Measurements from ENCODE around the gene PCDH9.

Gene PCDH9

DNA sequence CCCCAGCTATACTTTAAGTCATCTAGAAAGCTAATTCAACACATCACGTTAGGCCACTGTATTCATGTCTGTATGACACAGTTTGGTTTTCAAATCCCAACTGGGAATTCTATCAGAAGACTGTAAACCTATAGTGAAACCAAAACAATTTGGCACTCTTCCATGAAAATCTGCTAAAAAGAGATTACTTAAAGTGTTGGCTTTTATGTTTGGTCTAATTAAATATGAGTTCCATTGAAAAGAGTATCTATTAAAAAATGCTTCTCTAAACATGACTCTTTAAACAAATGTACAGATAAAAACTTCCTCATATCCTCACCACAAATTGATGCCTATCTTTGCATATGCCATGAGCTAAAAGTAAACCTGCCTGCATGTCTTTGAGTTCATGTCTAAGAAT is 25.4 kb downstream of the PCDH9 start:
- no peak overlapping the region for H3K4me2 ChIP-seq (ENCODE audit: low read depth, low read length, poor library complexity, severe bottlenecking)
- no peak overlapping the region for H3K4me3 ChIP-seq (ENCODE audit: insufficient read depth, low read length, poor library complexity, severe bottlenecking)
- H3K9me3 ChIP-seq (ENCODE audit: insufficient read depth, low read length), result no peaks in the 10 kb centered on the region
- H3K79me2 ChIP-seq (ENCODE audit: insufficient read depth, low read length), result no peaks in the 10 kb centered on the region
- H3K27me3 ChIP-seq (ENCODE audit: low read length), result no peaks in the 10 kb centered on the region
- no peak overlapping the region for H2AFZ ChIP-seq (ENCODE audit: low read depth, low read length, severe bottlenecking)
- H3K36me3 ChIP-seq (ENCODE audit: low read length), result peaks cover 2% of the 10 kb centered on the region; the same call in 1 of the 2 replicates
- H3K27ac ChIP-seq (ENCODE audit: low read depth, low read length), result no peak overlapping the region
- H3K9ac ChIP-seq (ENCODE audit: low read length), result no peak overlapping the region
- H3K9me2 ChIP-seq (replicated peaks; ENCODE audit: insufficient read depth, low read length), result no peaks in the 10 kb centered on the region
- no peaks in the 10 kb centered on the region for H4K20me1 ChIP-seq (ENCODE audit: low read depth, low read length)
- no peaks in the 10 kb centered on the region for H3F3A ChIP-seq (ENCODE audit: insufficient read depth)
- TF ChIP-seq, protein P1, sequence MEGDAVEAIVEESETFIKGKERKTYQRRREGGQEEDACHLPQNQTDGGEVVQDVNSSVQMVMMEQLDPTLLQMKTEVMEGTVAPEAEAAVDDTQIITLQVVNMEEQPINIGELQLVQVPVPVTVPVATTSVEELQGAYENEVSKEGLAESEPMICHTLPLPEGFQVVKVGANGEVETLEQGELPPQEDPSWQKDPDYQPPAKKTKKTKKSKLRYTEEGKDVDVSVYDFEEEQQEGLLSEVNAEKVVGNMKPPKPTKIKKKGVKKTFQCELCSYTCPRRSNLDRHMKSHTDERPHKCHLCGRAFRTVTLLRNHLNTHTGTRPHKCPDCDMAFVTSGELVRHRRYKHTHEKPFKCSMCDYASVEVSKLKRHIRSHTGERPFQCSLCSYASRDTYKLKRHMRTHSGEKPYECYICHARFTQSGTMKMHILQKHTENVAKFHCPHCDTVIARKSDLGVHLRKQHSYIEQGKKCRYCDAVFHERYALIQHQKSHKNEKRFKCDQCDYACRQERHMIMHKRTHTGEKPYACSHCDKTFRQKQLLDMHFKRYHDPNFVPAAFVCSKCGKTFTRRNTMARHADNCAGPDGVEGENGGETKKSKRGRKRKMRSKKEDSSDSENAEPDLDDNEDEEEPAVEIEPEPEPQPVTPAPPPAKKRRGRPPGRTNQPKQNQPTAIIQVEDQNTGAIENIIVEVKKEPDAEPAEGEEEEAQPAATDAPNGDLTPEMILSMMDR (IDR thresholded peaks at IDR 0.05; ENCODE audit: insufficient read depth, low read length, poor library complexity, severe bottlenecking), result no peak
- no peak for TF ChIP-seq EZH2phosphoT487 (conservative IDR thresholded peaks at IDR 0.05; ENCODE audit: low read length)

DNA sequence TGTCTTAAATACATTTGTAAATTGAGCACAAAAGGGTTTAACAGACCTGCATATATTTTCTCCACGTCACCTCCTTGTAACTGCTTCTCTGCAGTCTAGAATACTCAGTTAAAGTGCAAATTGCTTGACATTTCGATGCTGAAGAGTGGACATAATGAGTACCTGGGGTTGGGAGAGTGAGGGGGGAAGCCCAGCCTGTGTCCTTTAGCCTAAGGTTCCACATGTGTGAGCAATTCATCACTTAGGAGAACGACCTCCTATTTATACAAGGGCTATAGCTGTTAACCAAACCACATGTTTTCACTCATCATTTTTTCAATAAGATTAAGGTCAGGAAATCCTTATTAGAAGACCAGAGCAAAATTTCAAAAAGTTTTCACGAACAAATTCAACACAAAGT is 29.5 kb downstream of the PCDH9 start:
- Histone ChIP-seq H3K9ac (ENCODE audit: low read length) (no peak overlapping the region), H3K27ac (ENCODE audit: low read depth, low read length) (no peak overlapping the region), H2AFZ (ENCODE audit: low read depth, low read length, severe bottlenecking) (no peak overlapping the region), H3K4me2 (ENCODE audit: low read depth, low read length, poor library complexity, severe bottlenecking) (no peak overlapping the region), H3K79me2 (ENCODE audit: insufficient read depth, low read length) (no peaks in the 10 kb centered on the region), H4K20me1 (ENCODE audit: low read depth, low read length) (no peaks in the 10 kb centered on the region), H3K36me3 (ENCODE audit: low read length) (peaks cover 2% of the 10 kb centered on the region; the same call in 1 of the 2 replicates), H3K4me3 (ENCODE audit: insufficient read depth, low read length, poor library complexity, severe bottlenecking) (no peak overlapping the region), H3K9me2 (replicated peaks; ENCODE audit: insufficient read depth, low read length) (no peaks in the 10 kb centered on the region), H3F3A (ENCODE audit: insufficient read depth) (no peaks in the 10 kb centered on the region), H3K27me3 (ENCODE audit: low read length) (no peaks in the 10 kb centered on the region), H3K9me3 (ENCODE audit: insufficient read depth, low read length) (no peaks in the 10 kb centered on the region)
- TF ChIP-seq EZH2phosphoT487 (conservative IDR thresholded peaks at IDR 0.05; ENCODE audit: low read length), result no peak
- TF ChIP-seq, protein P1 (IDR thresholded peaks at IDR 0.05; ENCODE audit: insufficient read depth, low read length, poor library complexity, severe bottlenecking), result no peak

DNA sequence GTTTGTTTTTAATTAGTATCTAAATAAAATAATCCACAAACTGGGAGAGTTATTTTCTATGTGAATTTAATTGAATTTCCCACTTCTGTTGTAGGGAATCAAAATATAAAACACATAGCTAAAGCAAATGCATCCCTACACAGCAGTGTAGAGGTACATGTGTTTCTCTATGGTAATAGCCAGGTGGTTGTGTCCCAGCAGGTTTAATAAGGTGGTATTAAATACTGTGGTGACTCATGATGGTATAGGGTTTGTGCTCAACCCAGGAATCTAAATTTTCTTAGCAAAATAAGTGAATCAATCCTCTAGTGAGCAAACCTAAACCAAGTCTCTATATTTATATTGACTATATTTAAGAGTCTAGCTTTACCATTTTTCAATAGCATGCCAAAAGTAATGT is 30.0 kb downstream of the PCDH9 start:
- Histone ChIP-seq H3K4me3 (ENCODE audit: insufficient read depth, low read length, poor library complexity, severe bottlenecking) (no peak overlapping the region), H3K9me2 (replicated peaks; ENCODE audit: insufficient read depth, low read length) (no peaks in the 10 kb centered on the region), H4K20me1 (ENCODE audit: low read depth, low read length) (no peaks in the 10 kb centered on the region), H3K9ac (ENCODE audit: low read length) (no peak overlapping the region), H3K79me2 (ENCODE audit: insufficient read depth, low read length) (no peaks in the 10 kb centered on the region), H3K9me3 (ENCODE audit: insufficient read depth, low read length) (no peaks in the 10 kb centered on the region), H3K4me2 (ENCODE audit: low read depth, low read length, poor library complexity, severe bottlenecking) (no peak overlapping the region), H3F3A (ENCODE audit: insufficient read depth) (no peaks in the 10 kb centered on the region), H3K36me3 (ENCODE audit: low read length) (peaks cover 2% of the 10 kb centered on the region; the same call in 1 of the 2 replicates), H3K27me3 (ENCODE audit: low read length) (no peaks in the 10 kb centered on the region), H2AFZ (ENCODE audit: low read depth, low read length, severe bottlenecking) (no peak overlapping the region), H3K27ac (ENCODE audit: low read depth, low read length) (no peak overlapping the region)
- no peak for TF ChIP-seq EZH2phosphoT487 (conservative IDR thresholded peaks at IDR 0.05; ENCODE audit: low read length)
- TF ChIP-seq, protein P1 (IDR thresholded peaks at IDR 0.05; ENCODE audit: insufficient read depth, low read length, poor library complexity, severe bottlenecking), result no peak

Data from SU-DHL-6 (cell line).